CD4-positive, alpha-beta T cell treated with Interferon gamma for 1 hour (primary cell): ENCODE data around the gene ZFYVE21.

ENCODE experiments used
- DNase-seq: peaks from one replicate; pipeline ENCODE4 v3.0.0-alpha.2; 2020

The ZFYVE21 gene

DNA sequence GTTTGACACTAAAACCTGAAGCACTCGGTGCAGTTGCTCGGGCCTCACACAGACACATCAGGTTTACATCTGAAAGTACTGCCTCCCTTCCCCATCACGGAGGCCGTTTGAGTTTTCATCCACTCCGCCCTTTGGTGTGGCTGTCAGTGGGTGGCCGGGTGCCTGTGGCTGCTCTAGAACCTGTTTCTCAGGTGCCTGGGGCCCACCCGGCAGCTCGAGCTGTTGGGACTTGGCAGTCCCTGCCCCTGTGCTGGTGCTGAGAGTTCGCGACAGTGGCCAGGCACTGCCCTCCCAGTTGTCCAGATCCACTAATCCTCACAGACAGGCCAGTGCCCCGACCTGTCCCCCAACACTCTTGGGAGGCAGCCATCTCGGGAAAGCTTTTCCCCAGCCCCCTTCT lies 22.7 kb upstream of the ZFYVE21 start:
- no peak for DNase-seq

DNA sequence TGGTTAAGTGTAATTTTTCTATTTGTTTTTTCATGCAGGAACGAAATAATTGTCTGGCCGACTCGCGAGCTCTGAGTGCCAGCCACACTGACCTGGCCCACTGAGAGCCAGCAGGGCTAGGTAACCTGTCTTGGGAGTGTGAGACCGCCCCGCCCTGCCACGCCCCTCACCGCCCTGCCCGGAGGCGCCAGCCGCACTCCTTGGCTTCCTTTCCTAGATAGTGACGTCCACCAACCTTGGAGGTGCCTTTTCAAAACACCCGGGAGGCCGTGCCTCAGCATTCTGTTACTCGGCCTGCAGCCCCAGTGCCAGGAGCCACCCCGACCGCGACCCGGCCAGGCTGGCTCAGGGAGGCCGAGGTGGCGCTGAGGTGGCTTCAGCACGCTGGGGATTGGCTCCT lies 22.1 kb upstream of the ZFYVE21 start:
- DNase-seq = no peak

DNA sequence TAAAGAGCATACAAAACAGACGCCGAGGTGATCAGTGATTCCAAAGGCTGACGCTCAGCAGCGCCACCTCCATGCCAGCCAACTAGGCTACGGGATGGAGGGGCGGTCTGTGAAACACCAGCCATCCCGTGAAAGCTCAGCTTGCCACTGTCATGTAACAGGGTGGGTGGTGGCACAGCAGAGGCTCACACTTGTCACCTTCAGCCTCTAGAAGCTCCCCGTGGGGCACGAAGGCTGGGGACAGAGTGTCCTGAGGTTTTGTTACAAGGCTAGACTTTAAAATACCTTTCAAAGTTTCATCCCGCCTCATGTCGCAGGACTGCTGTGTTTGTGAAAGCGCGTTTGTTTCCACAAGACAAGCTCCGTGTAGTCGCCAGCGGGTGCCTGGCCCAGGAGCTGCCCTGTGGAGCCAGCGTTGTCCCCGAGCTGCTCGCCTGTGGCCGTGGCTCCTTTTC lies 21.0 kb upstream of the ZFYVE21 start:
- no peak for DNase-seq

DNA sequence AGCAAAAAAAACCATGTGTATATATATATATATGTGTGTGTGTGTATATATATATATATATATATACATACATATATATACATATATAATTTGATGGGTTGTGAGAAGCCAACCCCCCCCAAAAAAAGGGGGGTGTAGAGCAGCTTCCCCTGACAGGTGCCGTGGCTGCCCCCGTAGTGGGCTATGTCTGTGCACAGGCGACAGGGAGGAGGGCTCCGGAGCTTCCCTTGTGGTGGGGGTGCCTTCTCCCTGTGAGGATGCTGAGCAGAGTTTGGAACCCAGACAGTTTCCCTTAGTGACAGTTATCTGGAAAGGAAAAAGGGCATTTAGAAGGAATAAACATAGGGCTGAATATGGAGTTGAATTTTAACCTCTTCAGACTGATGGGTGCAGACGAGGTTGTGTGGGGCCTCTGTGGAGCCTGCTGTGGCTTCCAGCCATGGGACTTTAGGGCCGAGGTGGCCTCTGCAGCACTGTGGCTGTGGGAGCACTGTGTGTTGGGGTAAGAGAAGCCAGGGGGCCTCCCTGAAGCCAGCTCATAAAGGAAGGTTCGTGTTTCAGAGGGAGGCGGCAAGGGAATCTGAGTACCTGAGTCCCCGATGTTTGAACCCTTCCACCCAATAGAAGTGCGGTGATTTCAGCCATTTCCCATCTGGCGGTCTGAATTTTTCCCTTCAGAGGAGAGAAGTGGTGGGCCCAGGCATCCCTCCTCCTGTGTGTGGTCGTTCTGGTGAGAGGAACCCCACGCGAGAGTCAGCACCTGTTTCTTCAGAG lies 20.1 kb upstream of the ZFYVE21 start:
- DNase-seq = no peak

DNA sequence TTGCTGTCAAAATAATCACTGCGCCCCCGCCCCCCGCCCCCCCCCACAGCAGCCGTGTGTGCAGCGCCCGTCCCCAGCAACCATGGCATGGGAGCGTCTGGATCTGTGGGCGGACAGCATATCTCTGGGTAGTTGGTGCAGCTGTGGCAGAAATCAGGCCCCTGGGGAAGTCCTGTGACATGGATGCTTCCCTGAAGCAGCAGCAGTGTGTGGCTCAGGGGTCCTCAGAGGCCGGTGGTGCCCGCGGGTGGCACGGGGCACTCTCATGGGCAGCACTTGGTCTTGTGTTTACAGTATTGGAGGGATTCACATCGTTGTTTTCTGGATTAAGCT lies 19.6 kb upstream of the ZFYVE21 start:
- DNase-seq = no peak

DNA sequence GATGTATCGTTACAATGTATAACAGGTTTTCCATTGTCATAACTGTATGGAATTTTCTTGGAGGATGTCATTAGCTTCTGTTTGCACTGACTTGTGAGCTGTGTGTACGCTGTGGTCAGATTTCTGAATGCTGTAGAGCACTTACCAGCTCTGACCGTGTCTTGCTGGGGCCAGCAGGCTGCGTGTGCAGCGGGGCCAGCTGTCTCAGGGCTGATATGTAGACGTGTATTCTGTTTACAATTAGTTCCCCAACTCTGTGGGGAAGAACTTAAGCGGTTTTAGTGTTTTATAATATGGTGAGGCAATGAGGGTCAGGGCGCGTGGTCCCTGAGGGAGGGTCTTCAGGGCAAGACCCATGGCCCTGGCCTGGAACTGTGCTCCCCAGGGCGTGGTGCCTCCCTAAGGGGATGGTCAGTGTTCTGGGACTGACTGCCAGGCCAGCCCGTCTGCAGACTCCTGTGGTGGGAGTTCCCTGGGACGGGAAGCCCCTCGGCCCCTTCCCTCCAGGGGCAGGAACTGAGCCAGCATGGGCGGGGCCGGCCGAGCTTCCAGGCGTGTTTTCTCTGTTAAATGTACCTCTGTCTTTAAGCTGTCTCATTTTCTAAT lies 19.0 kb upstream of the ZFYVE21 start:
- DNase-seq = no peak

DNA sequence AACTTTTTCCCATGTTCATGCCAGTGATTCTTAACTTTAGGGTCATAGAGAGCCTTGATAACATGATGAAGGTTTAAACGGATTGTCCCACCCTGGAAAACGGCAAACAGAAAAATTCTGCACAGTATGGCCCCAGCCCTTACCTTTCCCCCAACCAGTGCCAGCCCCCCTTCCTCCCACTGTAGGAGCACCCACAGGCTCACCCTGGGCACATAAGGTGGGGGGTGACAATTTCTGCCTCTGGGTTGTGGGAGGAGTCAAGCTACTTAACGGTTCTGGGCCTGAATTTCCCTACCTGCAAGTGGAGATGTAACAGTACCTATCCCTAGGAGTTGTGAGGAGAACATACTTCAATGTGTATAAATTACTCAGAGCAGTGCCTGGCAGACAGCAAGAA lies 18.4 kb upstream of the ZFYVE21 start:
- DNase-seq = no peak

DNA sequence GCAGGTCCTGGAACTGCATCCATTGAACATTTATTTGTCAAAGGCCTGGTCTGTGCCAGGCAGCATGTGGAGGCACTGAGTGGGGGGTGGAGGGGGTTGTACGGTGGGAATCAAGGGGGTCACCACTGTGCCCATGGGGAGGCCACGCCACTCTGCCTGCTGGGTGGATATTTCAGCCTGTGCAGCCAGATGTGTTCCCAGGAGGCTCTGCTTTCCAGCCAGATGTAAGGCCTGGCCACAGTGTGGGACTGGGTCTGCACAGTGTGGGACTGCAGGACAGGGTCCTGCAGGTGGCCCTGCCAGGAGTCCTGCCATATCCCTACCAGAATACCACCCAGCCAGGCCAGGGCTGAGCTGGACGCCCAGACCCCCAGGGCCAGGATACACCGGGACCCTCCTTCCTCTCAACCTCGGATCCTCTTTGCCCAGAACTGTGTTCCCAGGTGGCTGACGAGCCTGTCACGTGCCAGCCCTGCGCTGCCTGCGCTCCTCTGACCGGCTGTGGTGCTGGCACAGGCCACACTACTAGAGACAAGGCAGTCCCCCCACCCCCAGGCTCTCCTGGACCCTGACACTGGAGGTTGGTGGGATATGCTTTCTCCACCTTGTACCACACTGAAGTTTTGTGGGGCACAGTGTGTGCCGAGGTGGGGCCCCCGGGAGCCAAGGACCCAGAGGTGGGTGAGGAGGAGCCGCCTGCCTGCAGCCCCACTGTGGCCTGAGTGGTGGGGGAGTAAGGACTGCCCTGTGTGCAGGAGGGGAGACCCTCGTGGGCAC lies 17.8 kb upstream of the ZFYVE21 start:
- DNase-seq = no peak

DNA sequence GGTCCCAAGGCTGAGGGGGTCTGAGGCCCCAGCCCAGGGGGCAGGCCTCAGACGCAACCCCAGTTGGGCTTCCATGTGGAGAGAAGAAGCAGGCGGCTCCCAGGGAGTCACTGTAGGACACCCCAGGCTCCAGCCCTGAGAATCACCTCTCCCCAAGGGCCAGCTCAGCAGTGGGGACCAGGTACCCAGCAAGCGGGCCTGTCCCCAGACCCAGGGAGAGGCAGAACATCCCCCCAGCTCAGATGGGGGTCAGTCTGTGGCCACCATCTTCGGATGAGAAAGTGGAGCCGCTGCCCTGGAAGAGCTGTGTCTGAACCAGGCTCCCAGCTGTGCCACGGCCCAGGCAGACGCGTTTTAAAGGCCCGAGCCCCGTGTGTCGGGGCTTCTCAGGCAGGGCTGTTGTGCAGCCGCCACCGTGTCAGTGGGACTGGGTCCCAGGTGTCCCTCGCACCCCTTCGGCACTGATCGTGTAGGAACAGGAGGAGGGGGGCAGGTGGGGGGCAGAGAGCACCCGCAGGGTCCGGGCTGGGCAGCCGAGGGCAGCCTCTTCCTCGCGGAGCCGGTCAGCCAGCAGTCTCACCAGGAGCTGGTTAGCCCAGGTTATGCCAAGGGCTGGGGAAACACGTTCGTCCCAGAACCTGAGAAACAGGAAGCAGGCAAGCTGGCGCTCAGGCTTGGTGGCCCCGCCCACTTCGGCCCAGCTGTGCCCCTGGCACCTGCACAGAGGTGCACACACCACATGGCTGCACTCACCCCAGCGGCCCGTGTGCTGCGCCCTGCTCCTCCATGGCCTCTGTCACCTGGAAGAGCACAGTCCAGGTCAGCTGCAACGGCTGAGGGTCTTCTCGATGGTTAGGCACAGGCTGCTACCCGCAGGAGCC lies 17.0 kb upstream of the ZFYVE21 start:
- no peak for DNase-seq

DNA sequence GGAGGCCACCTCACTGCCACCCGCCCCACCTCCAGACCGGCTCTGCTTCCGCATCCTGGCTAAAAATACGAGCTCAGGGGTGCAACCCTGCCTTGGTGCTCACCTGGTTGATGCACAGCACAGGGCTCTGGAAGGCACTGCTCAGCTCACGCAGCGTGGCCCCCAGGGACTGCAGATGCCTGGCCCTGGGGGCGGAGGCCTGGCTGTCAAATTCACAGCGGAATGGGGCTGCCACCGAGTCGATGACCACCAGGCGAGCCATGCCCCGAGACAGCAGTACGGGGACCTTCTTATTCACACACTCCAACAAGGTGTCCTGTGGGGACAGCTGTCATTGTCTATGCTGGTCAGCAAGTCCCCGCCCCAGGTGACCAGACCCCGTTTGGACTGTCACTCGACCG lies 16.3 kb upstream of the ZFYVE21 start:
- no peak for DNase-seq

DNA sequence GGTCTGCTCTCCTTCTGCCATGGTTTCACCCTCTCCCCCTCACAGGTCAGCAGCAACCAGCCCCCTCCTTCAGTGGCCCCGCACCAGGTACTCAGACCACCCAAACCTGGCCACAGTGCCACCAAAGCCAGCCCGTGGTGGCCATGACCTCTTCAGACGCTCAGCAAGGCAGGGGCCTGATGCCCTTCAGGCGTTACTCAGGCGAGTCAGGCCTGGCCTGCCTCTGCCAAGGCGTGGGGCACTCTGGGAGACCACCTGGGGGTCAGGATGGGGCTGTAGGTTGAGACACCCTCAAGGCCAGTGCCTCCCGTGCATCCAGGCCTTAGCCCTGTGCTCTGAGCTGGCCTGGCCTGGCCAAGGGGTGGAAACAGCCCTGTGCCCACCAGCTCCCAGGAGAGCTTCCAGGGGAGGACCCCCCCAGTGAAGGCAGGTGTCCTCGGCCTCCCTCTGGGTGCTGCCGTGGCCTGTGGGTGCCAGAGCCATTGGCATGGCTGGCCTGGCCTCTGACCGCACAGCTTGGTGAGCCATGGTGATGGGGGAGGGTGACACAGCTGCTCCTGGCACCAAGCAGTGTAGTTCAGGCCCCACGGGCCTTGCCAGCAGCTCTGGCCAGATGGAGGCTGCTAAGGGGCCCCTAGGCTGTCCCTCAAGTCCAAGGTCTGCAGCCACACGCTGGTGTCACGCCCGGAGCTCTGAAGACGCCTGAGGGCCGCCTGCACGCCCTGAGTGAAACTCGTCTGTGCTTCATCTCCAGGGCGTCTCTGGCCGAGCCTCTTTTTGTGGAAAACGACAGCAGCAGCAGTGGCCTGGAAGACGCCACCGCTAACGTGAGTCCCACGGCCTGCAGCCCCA lies 15.5 kb upstream of the ZFYVE21 start:
- no peak for DNase-seq

DNA sequence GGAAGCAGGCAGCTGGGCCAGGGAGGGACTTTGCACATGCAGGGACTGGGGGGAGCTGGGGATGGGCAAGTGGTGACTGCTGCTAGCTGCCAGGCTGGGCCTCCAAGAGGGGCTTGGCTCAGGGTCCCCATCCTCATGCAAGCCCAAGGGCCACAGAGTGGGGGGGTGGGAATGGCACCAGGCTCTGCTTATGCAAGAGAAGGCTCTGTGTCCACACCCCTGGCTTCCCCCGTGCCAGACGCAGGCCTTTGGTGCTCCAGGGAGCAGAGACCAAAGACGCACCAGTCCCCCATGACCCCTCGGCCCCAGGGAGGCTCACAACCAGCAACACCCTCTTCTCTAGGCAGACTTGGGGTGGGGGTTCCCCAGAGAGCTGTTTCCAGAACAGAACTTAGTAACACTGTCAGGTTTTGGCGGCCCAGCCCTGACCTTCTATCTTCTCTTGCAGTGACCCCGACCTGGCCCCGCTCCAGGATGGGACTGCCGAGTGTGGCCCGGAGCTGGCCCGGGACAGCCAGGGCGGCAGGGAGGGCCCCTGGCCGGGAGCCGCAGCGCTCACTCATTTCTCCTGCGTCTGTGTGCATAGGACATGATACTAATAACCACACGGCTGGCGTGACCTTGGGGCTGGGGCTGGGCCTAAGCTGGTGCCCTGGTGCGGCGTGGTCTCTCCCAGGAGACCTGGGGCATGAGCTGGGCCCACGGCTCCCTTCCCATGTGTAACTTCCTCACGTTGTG lies 14.7 kb upstream of the ZFYVE21 start:
- no peak for DNase-seq

DNA sequence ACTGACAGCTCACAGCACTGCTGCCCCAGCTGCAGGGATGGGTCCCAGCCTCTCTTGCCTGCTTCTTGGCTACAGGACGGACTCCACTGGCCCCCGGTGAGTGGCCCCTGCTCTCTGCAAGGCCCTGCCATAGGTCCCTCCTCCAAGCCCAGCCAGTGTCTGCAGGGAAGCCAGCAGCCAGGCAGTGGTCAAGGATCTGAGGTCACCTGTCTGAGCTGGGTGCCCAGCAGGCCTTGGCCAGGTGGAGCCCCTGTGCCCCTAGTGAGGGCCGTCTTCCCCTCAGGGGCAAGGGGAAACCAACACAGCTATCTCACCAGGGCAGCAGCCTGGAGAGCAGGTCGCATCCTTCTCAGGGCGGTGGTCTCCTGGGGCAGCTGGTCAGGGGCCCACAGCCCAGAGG lies 13.5 kb upstream of the ZFYVE21 start:
- DNase-seq = no peak

DNA sequence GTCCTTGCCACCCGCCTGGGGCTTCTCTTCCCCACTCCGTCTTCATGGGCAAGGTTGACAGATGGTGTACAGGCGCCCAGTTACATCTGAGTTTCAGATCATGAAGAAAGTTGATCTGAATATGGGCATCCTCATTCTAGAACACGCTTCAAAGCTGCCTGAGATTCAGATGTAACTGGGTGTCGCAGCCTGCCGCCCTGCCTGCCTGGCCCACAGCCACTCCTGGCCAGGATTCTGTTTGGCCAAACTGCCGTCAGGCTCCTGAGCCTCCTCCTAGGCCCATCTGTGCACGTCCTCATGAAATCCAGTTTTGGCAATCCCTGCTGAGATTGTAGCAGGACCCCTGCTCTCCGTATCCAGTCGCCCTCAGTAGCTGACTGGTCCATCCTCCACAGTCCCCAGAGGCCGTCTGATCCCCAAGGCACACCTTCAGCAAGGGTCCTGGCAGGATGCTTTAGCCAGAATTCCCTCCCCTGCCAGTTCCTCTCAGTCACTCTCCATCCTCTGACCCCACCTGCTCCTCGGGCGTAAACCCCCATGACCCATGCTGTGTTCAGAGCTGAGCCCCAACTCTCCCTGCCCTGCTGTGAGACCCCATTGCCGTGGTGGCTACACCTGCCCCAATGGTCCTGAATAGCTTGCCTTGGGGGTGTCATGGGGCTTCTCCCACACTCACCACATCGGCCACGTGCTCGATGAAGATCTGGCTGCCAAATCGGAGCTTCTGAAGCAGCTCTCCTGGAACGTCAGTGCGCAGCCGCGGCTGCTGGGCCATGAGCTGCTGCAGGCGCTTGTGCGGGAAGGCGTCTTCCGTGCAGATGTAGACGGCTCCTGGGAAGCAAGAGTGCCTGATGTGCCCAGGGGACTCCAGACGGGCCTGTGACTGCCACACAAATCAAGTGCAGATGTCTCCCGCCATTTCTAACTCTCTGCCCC lies 12.8 kb upstream of the ZFYVE21 start:
- DNase-seq = no peak

DNA sequence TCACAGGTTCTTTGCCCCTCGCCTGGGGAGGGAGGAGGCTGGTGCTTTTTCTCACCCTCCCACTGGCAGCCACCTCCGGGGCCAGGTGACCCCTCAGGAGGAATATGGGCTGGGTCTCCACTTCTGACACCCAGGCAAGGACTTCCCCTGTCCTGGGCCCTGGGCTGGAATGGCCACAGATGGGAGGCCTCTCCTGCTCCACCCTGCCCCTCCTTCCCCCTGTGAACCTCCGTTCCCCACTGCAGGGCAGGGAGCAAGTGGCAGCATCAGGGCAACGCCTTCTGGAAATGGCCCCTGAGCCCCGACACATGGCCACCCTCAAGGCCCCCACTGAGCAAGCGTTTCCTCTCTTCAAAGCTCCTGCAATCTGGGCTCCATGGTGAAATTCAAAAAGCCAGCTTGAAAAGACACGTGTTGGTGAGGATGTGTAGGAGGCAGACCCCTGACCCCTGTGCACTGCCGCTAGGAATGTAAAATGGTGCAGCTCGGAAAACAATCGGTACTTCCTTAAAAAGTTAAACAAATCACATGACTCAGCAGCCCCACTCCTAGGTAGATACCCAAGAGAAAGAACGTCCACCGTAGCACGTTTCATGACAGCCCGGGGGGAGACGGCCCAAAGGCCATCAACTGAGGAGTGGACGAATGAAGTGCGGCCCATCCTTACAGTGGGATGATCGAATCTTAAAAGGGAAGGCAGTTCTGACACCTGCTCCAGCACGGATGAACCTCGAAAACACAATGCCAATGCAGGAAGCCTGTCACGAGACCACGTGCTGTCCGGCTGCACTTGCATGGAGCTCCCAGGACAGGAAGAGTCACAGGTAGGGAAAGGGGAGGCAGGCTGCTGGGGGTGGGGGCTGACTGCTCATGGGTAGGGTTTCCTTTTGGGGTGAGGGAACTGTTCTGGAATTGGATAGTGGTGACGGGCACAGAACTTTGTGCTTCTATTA lies 11.9 kb upstream of the ZFYVE21 start:
- DNase-seq = no peak

DNA sequence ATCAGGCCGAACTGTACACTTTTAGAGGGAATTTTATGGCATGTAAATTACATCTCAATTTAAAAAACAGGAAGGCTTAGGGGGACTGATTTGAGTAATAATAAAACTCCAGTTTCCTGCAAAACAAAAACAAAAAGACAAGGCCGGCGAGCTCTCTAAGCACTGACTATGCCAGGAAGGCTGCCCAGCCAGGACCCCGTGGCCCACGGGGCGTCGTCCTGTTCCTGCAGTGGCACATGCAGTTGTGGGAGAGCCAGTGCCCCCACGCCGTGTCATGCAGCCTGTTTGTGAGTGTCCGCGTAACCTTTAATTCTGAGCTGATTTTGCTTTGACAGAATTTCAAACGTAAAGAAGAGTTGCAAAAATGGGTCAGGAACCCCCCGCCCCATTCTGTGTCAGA lies 10.9 kb upstream of the ZFYVE21 start:
- no peak for DNase-seq

DNA sequence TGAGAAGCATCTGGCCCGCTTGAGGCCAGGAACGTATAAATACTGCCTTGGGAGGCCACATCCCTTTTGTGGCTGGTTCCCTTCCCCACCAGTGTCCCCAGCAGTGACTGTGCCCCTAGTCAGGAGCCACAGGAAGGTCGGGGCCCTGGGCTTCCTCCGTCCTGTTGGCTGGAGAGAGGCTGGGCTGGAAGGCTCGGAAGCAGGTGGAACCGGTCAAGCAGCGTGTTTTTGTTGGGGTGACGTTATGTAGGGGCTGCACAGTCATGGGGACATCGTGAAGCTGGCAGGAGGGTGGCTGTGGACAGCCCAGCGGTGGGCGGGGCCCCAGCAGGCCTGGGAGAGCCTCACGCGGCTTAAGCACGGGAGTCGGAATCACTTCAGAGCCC lies 10.5 kb upstream of the ZFYVE21 start:
- DNase-seq = no peak

DNA sequence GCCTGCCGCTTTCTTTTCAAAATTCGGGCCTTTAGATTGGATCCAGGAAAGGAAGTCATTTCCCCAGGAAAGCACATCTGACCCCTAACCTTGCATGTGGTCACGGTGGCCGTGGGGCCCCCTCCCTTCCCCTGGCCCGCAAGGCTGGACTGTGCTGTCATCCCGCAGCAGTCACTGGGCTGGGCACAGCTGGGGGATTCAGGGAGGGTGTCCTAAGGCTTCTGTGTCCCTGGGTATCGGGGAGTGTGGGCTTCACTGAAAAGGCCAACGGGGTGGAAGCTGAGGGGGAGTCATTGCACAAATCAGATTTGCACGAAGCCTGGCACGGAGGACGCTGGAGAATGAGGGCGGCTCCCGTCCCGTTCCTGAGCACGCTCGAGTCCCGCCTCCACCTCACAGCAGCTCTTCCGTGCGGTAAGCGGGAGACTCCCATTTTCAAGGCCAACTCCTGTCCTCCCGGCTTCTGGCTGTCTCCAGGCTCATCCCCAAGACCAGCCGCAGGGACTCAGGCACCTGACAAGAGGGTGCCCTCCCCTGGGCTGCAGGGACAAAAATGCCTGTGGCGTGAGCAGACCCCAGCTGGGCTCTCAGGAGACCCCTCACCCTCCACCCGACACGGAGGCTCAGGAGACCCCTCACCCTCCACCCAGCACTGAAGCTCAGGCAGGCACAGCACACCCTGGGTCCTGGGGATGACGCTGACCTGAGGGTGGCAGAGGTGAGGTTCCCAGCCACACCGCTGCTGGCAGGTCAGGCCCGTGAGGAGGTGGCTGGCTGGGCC lies 9.9 kb upstream of the ZFYVE21 start:
- DNase-seq = no peak
